Hair follicle dermal papilla cell (primary cell): ENCODE results near the gene SNX5. TPM values are rescaled to one million over a fixed set of nuclear protein-coding genes. Genes with fewer than 3 reads are reported as not detected.

Experiments
- small RNA-seq: library from RNA; depleted of rRNA; stranded (forward); fragments of <200 nt; gene quantifications from one replicate; pipeline ENCODE3, GENCODE V24; 2012
- total RNA-seq: library from RNA; depleted of rRNA; stranded (reverse); fragments of >200 nt; gene quantifications from 2 replicates; pipeline ENCODE4 v1.2.3, GENCODE V29; 2012

Gene SNX5
- total RNA-seq, result 111 and 120 TPM in 2 replicates

GRCh38 chr20:17968366-17969277, at the start of gene SNX5, which contains the start of gene MGME1:
Gene SNX5 (minus strand): TSS chr20:17968794. CDS start chr20:17968425, 369 bp downstream.
Gene MGME1 (plus strand): TSS chr20:17969018. CDS start chr20:17969860, 842 bp downstream.

Small RNA genes lying within 50 kb of the gene (small RNA-seq; reads per million reads assigned to genes)
- gene RNU6-192P, result not detected
- gene SNORD17, result 838 reads per million, percentile 99 among the genes with 10 or more reads in this experiment

Other genes with a start within 250 kb of the SNX5 start
- 6.6 and 10.1 TPM in 2 replicates for gene MGME1, start 224 bp upstream of the SNX5 start, total RNA-seq
- not detected in 2 replicates for gene OVOL2, start 89.1 kb upstream of the SNX5 start, total RNA-seq
- gene KAT14, start 169.1 kb upstream of the SNX5 start, total RNA-seq, result 14.6 and 17.8 TPM in 2 replicates
- 10.7 and 11.0 TPM in 2 replicates for gene PET117, start 169.1 kb upstream of the SNX5 start, total RNA-seq